ENCODE data around the gene KDM2A. TPM values are rescaled to one million over a fixed set of nuclear protein-coding genes. Genes with fewer than 3 reads are reported as not detected.

Gene KDM2A
- total RNA-seq, 4 donors from 2014 or later = 52.2 to 104 (median 75.7) TPM

DNA sequence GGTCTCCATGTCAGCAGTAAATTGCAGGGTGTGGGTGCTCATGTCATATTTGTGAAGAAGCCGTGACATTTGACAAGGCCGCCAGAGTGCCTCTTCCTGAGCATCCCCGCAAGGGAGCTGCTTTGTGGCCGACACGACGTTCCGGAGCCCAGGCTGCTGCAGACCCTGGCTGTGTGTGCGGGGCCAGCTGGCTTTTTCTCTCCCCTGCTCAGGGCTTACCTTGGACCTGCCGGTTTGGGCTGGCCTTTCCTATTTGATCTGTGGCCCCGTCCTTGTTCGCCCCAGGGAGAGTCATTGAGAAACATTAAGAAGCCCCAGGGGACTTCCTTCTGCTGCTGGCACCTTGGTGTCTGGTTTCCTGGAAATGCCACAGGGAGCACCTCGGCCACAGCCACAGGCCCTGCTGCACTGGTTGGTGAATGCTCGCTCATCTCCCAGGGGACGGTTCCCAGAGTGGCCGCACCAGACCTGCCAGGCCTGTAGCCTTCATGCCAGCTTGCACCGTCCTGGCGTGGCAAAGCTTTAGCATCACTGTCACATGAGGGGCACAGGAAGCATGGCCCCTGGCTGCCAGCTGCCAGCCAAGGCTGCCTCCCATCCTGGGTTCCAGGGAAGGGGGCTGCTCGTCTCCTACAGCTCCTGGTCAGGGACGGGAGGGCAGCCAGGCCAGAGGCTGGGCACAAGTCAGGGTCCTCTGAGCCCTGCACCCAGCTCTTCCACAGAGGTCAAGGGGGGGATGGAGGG lies 152.7 kb downstream of the KDM2A start:
- TF ChIP-seq CTCF (IDR thresholded peaks at IDR 0.05; ENCODE audit: low read depth) = no peak

DNA sequence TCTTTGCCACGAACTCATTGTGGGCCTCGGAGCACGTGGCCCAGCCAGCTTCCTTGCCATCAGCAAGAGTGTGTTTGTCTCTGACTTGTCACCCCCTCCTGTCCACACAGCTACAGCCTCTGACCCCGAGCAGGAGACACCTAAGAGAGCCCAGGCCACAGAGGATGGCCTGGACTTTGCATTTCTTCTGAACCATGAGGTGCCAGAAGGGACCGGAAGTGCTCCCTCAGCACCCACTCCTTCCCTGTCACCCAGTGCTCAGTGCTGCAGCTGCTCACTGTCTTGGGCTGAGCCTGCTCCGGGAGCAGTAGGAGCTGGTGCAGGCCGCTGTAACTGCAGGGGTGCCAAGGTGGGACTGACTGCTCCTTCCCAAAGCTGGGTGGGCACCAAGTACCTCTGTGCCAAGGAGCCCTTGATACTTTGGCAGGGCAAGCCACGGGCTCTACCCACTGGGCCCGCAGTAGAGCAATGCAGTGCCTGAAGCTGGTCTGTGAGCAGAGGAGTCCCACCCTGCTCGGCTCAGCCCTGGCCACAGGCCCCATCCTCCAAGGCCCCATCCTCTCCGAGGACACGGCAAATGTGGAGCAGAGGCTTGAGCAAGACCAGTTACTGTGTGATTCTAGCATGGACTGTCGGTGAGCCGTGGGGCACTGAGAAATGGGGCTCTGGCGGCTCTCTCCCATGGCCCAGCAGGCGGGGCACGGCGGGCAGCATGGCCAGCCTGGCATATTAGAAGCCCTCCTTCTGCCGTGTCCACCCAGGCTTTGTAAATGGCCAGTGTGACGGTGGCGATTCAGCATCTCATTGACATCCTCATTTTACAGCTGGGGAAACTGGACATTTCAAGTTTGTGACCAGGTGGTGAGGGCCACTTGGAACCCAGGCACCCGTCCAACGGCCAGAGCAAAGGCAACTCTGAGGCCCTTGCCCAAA lies 153.5 kb downstream of the KDM2A start:
- TF ChIP-seq CTCF (IDR thresholded peaks at IDR 0.05; ENCODE audit: low read depth) = no peak

- TF ChIP-seq CTCF (IDR thresholded peaks at IDR 0.05; ENCODE audit: low read depth) = no peak
Observed at GRCh38 chr11:67273260-67273990, 154.4 kb downstream of the KDM2A start.

GRCh38 chr11:67274768-67275605 lies 155.9 kb downstream of the KDM2A start:
- no peak for TF ChIP-seq CTCF (IDR thresholded peaks at IDR 0.05; ENCODE audit: low read depth)

DNA sequence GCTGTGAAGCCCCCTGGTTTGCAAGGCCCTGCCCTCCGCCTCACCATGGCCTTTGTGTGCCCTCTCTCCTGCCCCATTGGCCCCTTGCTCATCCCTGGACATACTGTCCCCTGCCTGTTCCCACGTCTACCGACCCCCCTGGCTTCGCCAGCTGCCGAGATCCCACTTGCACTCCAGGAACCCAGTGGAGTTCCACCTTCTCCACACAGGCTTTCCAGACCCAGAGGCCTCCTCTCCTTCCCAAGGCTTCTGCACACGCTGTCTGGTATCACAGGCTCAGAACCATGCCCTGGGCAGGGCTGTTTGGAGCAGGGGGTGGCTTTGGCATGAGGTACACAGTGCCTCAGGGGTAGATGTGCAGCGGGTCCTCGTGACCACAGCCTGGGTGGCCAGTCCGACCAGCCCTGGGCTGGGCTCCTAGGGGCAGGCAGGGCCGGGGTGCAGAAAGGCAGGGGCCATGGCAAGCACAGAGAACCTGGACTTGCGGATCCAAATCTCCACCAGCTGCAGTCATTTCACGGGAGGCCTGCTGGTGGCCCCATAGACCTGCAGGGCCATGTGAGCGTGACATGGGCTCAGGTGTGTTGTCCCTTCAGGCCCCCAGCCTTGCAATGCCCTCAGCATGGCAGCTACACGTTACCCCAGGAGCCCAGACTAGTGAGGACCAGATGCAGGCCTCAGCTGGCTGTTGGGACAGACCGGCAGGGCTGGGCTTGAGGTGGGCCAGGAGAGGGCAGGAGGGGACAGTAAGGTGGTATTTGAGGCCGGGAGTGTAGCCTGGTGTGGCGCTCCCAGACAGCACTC lies 156.7 kb downstream of the KDM2A start:
- no peak for TF ChIP-seq CTCF (IDR thresholded peaks at IDR 0.05; ENCODE audit: low read depth)

DNA sequence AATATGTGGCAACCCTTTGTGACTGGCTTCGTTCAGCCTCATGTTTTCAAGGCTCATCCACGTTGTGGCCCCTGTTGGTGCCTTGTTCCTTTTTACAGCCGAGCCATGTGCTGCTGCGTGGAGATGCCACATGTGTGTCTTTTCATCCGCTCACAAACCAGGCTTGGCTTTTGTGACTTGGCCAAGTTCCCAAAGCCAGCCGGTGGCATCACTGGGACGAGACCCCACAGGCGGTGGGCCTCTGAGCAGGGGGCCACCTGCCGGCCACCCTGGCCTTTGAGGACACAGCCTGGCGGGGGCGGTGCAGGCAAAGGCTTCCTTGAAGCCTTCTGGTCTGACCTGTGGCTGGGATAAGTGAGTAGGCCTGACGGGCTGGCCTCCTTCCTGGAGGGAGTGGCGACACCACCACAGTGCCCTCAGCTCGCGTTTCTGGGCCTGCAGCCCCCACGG lies 157.7 kb downstream of the KDM2A start:
- no peak for TF ChIP-seq CTCF (IDR thresholded peaks at IDR 0.05; ENCODE audit: low read depth)

Data from subcutaneous adipose tissue (tissue), 4 donors.